M059J (cell line): ENCODE data around the gene SPATA3. TPM values are rescaled to one million over a fixed set of nuclear protein-coding genes. Genes with fewer than 3 reads are reported as not detected.
"Not testable (repeated sequence)": the region's sequence is repeated elsewhere in the genome, so short reads cannot be mapped to it uniquely, and the experiment has no call there.

ENCODE experiments used
- DNase-seq: peaks from one replicate; pipeline ENCODE4 v3.0.0-alpha.2; 2012; ENCODE audit warnings: low read depth
- total RNA-seq: library from RNA; depleted of rRNA; stranded (reverse); fragments of >200 nt; shearing (Covaris generic); gene quantifications from 2 replicates; pipeline ENCODE4 v1.2.3, GENCODE V29; 2014

The SPATA3 gene
- total RNA-seq, 1 experiment from 2014 or later = not detected

DNA sequence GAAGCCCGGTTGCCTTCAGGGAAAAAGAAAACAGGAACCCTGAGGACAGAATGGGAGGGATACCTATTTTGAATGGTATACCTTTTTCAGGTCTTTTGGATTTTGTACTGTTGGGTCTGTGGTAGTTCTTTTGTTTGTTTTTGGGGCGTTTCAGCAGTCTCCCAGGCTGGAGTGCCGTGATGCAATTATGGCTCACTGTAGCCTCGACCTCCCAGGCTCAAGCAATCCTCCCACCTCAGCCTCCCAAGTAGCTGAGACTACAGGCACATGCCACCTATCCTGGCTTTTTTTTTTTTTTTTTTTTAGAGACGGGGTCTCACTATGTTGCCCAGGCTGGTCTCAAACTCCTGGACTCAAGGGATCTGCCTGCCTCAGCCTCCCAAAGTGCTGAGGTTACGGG lies 27.6 kb upstream of the SPATA3 start:
- not testable (repeated sequence) for DNase-seq

DNA sequence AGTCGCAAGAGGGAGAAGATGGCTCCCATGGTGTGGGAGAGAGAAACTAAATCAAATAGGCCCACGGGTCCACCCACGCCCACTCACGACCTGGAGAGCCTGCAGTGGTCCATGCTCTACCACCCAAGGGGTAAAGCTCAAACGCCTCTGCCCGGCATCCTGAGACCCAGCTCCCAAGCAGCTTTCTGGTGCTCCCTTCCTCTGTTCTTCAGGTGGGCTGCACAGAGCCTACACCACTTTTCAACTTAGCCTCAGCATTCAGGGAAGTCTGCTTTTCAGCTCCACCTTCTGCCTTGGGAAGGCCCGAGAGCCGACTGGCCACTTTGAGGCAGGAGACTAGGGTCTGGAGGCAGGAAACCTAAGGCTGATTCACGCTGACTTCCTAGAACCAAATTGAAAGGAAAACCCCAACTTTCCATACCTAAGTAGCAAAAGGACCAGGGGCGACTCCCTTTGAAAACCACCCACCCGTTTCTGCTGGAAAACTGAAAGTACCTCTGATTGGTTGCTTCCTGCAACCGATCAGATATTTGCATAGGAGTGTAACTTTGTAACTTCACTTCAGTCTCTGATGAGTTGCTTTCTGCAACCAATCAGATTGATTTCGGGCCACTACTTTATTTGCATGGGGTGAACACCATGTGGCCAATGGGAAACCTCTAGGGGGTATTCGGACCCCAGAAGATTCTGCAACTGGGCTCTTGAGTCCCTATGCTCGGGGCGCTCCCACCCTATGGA lies 26.8 kb upstream of the SPATA3 start:
- DNase-seq = peak; percentile 45

DNA sequence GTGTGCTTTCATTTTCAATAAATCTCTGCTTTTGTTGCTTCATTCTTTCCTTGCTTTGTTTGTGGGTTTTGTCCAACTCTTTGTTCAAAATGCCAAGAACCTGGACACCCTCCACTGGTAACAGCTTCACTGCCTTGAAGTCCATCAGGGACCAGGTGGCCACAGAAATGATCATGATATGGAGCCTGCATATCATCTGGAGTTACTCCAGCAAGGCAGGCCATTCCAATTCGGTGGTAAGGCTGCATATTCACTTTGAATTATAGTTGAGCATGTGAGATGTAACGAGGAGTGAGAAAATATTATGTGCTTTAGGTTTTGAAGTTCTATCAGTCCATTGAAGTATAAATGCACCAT lies 26.3 kb upstream of the SPATA3 start:
- no peak for DNase-seq

DNA sequence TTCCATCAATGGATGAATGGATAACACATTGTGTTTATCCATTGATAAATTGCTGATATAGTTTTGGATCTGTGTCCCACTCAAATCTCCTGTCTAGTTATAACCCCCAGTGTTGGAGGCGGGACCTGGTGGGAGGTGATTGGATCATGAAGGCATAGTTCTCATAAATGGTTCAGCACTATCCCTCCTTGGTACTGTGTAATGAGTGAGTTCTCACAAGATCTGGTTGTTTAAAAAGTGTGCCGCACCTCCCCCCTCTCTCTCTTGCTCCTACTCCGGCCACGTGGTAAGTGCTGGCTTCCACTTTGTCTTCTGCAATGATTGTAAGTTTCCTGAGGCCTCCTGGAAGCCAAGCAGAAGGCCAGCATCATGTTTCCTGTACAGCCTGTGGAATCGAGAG lies 23.9 kb upstream of the SPATA3 start:
- no peak for DNase-seq

DNA sequence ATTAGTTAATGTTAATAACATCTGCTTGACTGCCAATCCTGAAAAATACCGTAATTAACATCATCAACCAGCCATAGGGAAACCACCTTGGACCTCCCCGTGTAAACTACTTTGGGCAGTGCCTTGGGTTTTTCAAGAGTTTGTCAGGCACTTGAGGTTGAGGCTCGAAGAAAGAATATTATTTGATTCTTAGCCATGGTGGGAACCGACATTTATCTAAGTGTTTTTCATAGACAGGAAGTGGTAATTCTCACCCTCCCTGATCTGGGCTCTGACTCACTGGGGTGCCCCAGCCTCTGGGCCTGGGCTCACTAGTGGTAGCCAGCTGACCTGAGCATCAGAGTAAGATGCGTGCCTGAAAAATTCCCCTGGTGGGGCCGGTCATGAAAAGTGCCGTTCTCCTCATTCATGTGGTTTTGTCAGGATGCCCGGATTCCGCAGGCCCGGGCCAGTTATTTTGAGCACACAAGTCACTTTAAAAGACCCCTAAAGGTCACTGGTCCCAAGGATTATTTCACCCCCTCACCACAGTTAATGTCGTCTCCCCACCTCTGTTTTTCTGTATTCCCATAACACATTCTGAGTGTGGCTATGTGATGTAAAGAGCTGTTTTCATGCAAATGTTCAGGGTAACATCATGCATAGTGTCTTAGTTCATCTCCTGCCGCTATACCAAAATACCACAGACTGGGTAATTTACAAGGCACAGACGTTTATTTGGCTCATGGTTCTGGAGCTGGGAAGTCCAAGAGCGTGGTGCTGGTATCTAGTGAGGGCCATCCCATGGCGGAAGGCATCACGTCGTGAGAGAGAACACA lies 21.6 kb upstream of the SPATA3 start:
- DNase-seq = peak; percentile 96

DNA sequence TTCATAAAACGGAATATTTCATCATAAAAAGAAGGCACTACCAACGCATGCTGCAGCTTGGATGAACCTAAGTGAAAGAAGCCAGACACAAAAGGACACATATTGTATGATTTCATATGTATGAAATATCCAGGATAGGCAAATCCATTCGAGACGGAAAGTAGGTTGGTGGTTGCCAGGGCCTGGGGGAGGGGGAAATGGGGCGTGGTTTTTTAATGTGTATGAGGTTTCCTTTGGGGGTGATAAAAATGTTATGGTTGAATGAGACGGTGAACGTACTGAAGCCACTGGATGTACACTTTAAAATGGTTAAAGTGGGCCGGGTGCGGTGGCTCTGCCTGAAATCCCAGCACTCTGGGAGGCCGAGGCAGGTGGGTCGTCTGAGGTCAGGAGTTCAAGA lies 20.0 kb upstream of the SPATA3 start:
- no peak for DNase-seq

DNA sequence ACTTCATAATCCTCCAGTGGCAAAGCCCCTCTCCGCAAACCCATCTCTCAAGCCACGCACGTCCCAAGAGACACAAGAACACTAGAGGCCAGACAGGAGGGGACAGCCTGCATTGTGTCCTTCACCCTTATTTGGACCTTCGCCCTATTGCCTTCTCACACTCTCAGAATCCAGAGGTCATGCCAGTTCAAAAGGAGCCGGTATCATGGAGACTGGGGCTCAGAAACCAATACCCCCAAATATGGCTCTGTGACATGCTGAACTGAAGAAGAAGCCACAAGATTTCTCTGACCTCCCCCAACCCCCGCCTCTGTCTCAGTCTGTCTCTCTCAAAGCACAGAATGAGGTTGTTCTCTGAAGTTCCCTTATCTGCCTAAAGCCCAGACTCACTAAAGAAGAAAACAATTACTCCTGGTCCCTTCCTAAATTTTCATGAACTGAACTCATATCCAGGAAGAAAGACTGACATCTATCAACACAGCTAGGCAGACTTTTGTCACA lies 19.2 kb upstream of the SPATA3 start:
- DNase-seq = no peak

DNA sequence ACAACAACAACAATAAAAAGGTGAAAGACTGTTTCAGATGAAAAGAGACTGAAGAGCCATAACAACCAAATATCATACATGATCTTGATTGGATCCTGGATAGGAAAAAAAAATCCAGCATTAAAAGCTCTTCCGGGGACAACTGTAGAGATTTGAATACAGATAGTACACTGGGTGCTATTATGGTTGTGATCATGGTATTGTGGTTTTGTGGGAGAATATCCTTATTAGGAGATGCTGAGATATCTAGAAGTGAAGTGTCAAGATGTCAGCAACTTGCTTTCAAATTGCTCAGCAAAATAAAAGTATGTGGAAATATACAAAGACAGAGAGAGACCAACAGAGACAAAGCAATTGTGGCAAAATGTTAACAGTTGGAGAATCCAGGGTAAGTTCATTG lies 15.5 kb upstream of the SPATA3 start:
- DNase-seq = no peak

DNA sequence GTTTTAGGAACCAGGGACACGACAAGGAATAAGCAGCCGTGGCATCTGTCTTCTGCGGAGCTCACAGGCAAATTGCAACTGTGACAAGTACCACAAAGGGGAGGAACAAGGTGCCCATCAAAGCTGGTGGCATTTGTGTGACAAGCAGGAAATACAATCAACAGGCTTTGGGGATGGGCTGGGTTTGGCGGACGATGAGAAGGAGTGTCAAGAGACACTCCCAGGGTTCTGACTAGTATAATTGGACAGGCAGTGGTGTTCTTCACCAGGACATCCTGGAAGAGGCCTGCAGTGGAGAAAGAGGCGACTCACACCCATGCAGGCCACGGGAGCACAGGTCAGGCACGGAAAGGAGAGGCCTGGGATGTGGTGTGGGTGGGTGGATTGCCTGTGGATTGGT lies 14.2 kb upstream of the SPATA3 start:
- DNase-seq = no peak

DNA sequence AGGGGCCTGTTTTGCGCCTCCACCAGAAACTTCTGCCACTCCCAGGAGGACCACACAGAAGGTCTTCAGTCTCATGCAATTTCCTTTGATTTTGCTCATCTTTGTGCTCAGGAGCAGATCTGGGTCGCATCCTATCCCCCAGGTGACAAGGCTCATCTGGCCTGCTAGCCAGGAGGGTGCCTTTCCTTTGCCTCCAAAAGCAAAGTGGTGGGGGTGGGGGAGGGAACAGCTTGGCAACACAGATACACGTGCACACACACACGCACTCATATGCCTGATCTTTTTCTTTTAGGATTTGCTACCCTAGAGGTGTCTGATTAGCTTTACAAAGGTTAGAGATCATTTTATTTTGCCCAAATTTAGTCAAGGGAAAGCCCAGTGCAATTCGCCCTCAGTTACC lies 13.8 kb upstream of the SPATA3 start:
- DNase-seq = no peak

DNA sequence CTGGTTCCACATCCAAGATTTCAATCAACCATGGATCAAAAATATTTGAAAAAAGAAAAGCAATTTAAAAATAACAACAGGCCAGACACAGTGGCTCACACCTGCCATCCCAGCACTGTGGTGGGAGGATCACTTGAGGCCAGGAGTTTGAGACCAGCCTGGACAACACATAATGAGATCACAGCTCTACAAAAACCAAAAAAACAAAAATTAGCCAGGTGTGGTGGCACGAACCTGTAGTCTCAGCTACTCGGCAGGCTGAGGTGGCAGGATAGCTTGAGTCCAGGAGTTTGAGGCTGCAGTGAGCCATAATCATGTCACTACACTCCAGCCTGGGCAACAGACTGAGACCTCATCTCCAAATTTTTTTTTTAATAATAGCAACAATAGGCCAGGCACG lies 13.4 kb upstream of the SPATA3 start:
- DNase-seq = no peak

DNA sequence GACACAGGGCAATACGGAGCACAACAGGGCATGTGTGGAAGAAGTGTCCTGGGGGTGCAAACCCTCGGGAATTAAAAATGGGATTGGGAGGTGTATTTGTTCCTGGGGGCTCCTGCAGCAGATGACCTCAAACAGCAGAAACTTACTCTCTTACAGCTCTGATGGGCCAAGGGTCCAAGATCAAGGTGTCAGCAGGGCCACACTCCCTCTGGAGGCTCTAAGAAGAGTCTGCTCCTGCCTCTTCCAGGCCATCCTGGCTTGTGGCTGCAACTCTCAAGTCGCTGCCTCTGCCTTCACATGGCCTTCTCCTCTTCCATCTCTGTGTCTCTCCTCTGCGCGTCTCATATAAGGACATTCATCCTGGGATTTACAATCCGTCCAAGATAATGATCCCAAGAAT lies 12.4 kb upstream of the SPATA3 start:
- no peak for DNase-seq

DNA sequence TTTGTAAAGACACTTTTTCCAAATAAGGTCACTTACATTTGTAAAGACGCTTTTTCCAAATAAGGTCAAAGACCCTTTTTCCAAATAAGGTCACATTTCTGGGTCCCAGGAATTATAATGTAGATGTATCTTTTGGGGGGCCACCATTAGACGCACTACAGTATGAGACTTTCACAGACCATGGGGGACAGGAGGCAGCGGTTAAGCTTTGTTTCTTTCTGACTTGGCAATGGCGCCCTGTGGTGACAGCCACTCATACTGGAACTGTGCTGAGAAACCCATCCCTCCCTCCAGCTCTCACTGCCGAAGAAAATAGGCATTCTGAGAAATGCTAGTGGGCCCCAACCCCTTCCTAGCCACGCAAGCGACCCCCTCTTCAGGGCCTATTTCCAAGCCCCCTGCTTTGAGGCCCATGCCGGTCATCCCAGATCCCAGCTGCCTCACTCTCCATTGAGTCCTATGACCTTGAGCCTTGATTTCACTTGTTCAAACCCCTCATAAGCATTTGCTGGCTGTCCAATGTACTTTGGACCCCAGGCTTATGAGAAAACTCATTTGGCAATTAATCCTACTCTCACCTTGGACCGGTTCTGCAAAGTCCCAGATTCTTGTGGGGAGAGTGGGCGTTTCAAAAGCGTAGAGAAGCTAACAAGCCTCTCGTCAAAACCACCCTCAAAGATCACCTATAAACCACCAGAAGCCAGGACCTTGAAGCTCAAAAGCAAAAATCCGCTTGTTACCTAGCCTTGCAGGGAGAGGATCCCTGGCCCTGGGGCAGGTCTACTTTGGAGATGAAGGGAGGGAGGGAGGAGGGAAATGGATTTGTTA lies 11.3 kb upstream of the SPATA3 start:
- DNase-seq = no peak

DNA sequence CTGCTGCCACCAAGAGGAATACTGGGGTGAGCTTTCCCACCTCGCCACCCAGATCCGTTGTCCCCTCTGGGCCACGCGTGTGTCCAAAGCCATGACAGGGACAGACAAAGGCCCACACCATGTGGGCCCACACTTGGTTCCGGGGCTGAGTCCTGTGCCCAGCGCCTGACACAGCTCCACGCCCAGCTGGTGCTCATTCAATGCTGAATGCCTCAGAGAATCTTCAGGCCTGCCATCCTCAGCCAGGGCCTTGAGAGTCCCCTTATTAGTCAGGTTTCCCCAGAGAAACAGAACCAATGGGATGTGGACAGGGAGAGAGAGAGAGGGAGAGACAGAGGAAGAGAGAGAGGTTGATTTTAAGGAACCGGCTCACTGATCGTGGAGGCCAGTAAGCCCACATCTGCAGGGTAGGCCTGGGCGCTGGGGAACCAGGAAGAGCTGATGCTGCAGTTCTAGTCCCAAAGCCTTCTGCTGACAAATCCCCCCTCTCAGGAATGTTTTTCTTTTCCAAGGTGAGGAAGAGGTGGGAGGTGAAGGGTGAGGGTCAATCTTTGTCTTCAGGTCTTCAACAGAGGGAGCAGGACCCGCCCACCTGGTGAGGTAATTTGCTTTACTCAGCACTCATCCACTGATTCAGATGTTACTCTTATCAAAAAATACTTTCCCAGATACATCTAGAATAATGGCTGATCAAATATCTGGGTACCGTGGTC lies 10.2 kb upstream of the SPATA3 start:
- DNase-seq = no peak

DNA sequence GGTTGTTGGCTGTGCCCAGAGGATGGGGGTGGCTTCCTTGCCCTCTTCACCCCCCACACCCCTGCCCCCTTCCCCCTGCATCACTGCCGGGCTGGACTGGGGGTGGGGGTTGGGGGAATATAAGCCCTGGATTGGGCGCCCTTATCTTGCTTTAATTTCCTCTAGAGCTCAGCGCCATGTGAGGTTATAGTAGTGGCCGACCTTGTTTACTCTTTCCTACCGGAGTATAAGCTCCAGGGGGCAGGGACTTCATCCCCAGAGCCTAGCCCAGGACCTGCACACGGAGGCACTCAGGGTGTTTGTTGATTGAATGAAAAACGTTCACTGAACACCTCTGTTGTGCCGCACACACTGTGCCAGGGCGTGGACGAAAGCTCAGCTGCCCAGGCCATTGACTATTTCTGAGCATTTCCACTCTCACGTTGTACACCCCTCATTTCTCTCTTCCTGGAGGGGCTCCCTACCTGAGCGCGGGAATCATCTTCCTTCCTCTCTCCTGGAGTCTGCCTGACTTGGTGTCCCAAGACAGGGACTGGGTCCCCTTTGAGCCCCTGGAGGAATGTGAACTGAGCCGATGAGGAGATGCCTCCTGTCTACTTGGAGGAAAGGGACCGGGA lies 9.3 kb upstream of the SPATA3 start:
- DNase-seq = no peak

DNA sequence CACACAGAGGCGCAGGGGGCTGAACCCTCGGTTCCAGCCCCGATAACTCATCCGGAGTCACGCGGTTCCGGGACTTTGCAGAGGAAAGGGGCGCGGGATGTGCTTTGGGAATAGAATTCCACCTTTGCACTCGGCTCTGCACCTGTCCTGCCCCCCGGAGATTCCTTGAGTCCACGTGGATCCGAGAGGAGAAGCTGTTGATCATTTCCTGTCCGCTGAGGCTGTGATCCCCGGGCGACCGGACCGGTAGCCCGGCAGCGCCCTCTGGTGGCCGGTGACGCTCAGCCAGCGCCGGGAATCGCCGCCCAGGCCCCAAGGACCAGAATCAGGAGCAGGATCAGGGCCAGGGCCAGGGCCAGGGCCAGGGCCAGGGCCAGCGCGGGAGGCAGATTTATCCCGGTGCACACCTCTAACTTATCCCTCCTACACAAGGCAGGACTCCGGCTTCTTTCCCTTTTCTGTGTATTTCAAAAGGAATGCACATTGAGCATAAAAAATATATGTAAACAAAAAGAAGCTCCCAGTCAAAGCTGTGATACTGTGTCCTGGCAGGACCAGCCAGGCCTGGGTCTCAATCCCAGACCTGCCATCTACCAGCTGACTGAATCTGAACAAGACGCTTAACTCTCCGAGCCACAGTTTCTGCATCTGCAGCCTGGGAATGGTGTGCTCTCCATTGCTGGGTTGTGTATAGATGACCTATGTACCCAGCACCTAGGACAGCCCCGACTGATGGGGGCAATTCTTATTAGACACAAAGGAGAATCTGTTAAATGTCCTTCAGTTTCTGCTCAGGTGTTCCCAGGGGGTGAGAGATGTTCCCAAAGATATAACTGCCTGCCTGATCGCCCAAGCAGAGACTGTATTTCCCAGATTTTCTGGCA lies 8.5 kb upstream of the SPATA3 start:
- peak; percentile 63 for DNase-seq

DNA sequence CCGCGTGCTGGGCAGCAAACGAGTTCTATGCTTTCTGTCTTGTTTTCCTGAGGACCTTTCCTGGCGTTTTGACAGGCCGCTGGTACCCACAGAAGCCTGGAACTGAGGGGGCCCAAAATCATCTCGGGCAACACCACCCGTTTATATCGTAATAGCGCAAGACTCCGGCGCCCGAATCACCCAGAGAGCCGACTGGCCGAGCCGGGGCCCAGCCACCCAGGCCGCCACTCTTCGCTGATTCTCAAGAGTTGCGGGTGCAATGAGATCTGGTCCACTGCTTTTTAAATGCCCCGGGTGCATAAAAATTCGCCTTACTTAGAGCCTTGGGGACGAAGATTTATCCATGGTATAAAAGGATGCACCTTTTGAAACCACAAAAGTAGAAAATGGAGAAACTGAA lies 6.2 kb upstream of the SPATA3 start:
- no peak for DNase-seq

DNA sequence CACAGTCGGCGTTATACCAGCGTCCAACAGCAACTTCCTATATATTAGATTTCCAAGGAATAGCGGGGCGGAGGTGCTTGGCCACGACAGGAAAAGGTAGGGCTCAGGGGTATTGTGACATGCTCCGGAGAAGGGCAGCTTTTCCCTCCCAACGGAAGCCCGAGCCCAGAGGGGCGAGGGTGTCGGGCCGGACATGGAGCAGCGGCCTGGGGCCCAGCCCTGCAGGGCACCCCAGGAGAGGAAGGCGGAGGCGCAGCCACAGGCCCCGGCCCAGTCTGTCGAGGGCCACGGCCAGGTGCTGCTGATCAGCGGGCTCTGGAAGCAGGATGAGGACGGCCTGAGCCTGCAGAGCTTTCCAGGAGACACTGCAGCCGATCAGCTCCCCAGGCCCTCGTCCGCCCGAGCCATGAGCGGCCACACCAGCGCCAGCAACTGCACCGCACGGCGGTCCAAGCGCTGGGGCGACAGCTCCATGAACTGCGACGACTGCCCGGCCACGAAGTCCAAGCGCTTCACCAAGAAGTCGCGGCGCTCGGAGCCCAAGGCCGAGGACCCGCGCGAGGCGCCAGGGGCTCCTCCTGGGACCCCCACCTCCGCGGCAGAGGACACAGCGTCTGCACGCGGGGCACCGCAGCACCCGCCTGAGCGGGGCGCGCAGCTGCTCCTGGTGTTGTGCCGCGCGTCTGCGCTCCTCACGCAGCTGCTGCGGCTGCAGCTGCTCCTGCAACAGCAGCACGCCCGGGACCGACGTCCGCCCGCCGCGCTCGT lies 5.6 kb upstream of the SPATA3 start:
- DNase-seq = no peak

DNA sequence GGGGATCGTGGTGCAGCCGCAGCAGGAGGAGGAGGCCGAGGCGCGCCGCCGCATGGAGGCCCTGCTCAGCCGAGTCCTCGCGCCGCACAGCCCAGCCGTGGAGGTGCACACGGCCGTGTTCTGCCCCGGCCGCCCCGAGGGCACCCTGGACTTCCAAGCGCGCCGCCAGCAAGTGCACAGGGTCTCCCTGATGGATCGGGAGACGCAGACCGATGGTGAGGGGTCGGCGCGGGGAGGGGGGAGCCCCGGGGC lies 5.1 kb upstream of the SPATA3 start:
- no peak for DNase-seq

DNA sequence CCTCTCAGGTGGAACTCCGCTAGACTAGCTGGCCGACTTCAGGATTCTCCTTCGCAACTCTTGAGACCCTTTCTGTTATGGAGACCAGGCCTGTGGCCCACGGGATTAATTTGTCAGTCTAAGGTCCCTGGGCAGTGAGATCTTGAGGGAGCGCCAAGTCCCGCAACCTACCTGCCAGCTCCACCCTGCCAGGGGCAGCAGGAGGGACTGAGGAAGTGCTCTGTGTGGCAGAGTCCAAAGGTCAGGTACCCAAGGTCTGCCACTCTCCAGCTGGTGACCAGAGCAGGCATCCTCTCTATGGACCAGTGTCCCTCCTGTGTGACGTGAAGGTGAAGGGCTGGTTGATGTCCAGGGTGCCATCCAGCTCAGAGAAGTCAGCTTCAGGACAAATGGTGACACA lies 4.3 kb upstream of the SPATA3 start:
- no peak for DNase-seq
